H9 (cell line): ENCODE measurements around the gene PCSK9. TPM values are rescaled to one million over a fixed set of nuclear protein-coding genes. Genes with fewer than 3 reads are reported as not detected.

Experiments used
- DNase-seq: peaks from one replicate; pipeline ENCODE4 v3.0.0-alpha.2; 2017
- H2AFZ ChIP-seq: one replicate; pipeline ENCODE4 v1.6.1; 2013; ENCODE audit warnings: mild to moderate bottlenecking, low read length, control low read depth, moderate library complexity
- H2AK5ac ChIP-seq: 2 replicates; pipeline ENCODE4 v1.6.1; 2013; ENCODE audit warnings: low read length, control low read depth, mixed read lengths; ENCODE audit not compliant: insufficient read length
- H2BK120ac ChIP-seq: one replicate; pipeline ENCODE4 v1.6.1; 2013; ENCODE audit warnings: low read depth, mild to moderate bottlenecking, low read length, control low read depth, inconsistent platforms; ENCODE audit not compliant: poor library complexity, severe bottlenecking
- H2BK12ac ChIP-seq: 2 replicates; pipeline ENCODE4 v1.6.1; 2013; ENCODE audit warnings: low read length, control low read depth, mixed read lengths, low read depth; ENCODE audit not compliant: insufficient read length
- H2BK15ac ChIP-seq: 2 replicates; pipeline ENCODE4 v1.6.1; 2013; ENCODE audit warnings: low read depth, low read length, control low read depth
- H2BK20ac ChIP-seq: one replicate; pipeline ENCODE4 v1.6.1; 2013; ENCODE audit warnings: low read depth, mild to moderate bottlenecking, low read length, control low read depth, inconsistent platforms; ENCODE audit not compliant: poor library complexity, severe bottlenecking
- H2BK5ac ChIP-seq: 2 replicates; pipeline ENCODE4 v1.6.1; 2013; ENCODE audit warnings: low read length, control low read depth, mixed read lengths; ENCODE audit not compliant: insufficient read length
- H3K14ac ChIP-seq: 2 replicates; pipeline ENCODE4 v1.6.1; 2013; ENCODE audit warnings: low read length, control low read depth; ENCODE audit not compliant: insufficient read depth
- H3K18ac ChIP-seq: 2 replicates; pipeline ENCODE4 v1.6.1; 2013; ENCODE audit warnings: low read depth, mild to moderate bottlenecking, mixed read lengths, low read length, control low read depth; ENCODE audit not compliant: insufficient read length
- H3K23ac ChIP-seq: 2 replicates; pipeline ENCODE4 v1.6.1; 2013; ENCODE audit warnings: low read length, control low read depth, mixed read lengths, low read depth; ENCODE audit not compliant: insufficient read length
- H3K23me2 ChIP-seq: 2 replicates; pipeline ENCODE4 v1.6.1; 2013; ENCODE audit warnings: low read depth, mild to moderate bottlenecking, mixed read lengths, low read length, control low read depth; ENCODE audit not compliant: insufficient read length, poor library complexity, severe bottlenecking
- H3K27ac ChIP-seq: 2 replicates; pipeline ENCODE4 v1.5.1; 2013; ENCODE audit warnings: low read length, control low read depth, mixed read lengths, low read depth; ENCODE audit not compliant: insufficient read length
- H3K27me3 ChIP-seq: 2 replicates; pipeline ENCODE4 v1.6.1; 2013; ENCODE audit warnings: low read length, control low read depth, inconsistent platforms; ENCODE audit not compliant: insufficient read depth
- H3K4ac ChIP-seq: 2 replicates; pipeline ENCODE4 v1.6.1; 2013; ENCODE audit warnings: low read depth, mild to moderate bottlenecking, control low read depth, inconsistent platforms, low read length, moderate library complexity
- H3K4me1 ChIP-seq: 2 replicates; pipeline ENCODE4 v1.6.1; 2013; ENCODE audit warnings: low read length, control low read depth, inconsistent platforms; ENCODE audit not compliant: insufficient read depth
- H3K4me2 ChIP-seq: 2 replicates; pipeline ENCODE4 v1.6.1; 2013; ENCODE audit warnings: low read length, control low read depth, mixed read lengths; ENCODE audit not compliant: insufficient read length, insufficient read depth
- H3K56ac ChIP-seq: 2 replicates; pipeline ENCODE4 v1.6.1; 2013; ENCODE audit warnings: low read depth, mild to moderate bottlenecking, mixed read lengths, low read length, control low read depth; ENCODE audit not compliant: insufficient read length
- H3K79me1 ChIP-seq: 2 replicates; pipeline ENCODE4 v1.6.1; 2013; ENCODE audit warnings: low read depth, mild to moderate bottlenecking, moderate library complexity, low read length, control low read depth, inconsistent platforms; ENCODE audit not compliant: insufficient read depth, poor library complexity, severe bottlenecking
- H3K79me2 ChIP-seq: 2 replicates; pipeline ENCODE4 v1.6.1; 2013; ENCODE audit warnings: low read length, control low read depth, inconsistent platforms; ENCODE audit not compliant: insufficient read depth
- H3K9ac ChIP-seq: 2 replicates; pipeline ENCODE4 v1.6.1; 2013; ENCODE audit warnings: low read length, control low read depth, mixed read lengths; ENCODE audit not compliant: insufficient read length; ENCODE audit errors: extremely low read depth
- H3K9me3 ChIP-seq: one replicate; pipeline ENCODE4 v1.6.1; 2013; ENCODE audit warnings: low read depth, low read length, inconsistent platforms; ENCODE audit not compliant: control insufficient read depth
- H3T11ph ChIP-seq: one replicate; pipeline ENCODE4 v1.6.1; 2013; ENCODE audit warnings: mild to moderate bottlenecking, low read length, control low read depth, inconsistent platforms
- H4K20me1 ChIP-seq: one replicate; pipeline ENCODE4 v1.6.1; 2013; ENCODE audit not compliant: control insufficient read depth, insufficient read length, insufficient read depth
- H4K5ac ChIP-seq: 2 replicates; pipeline ENCODE4 v1.6.1; 2013; ENCODE audit warnings: low read depth, mild to moderate bottlenecking, mixed read lengths, low read length, control low read depth; ENCODE audit not compliant: insufficient read length
- H4K8ac ChIP-seq: replicated peaks from 2 replicates; pipeline ENCODE4 v1.6.1; 2013; ENCODE audit warnings: low read length, control low read depth, mixed read lengths, low read depth; ENCODE audit not compliant: insufficient read length
- H4K91ac ChIP-seq: 2 replicates; pipeline ENCODE4 v1.6.1; 2013; ENCODE audit warnings: low read depth, mild to moderate bottlenecking, moderate library complexity, mixed read lengths, low read length, control low read depth; ENCODE audit not compliant: insufficient read length
- H3K27ac Mint-ChIP-seq, 3 experiments: 2 replicates in 2 of 3; 3 replicates in 1 of 3; pipeline ENCODE4 v1.8.0; 2020 to 2021; ENCODE audit warnings: mixed read lengths in 3 of 3, mild to moderate bottlenecking in 1 of 3, moderate library complexity in 1 of 3
- H3K27me3 Mint-ChIP-seq: 2 replicates; pipeline ENCODE4 v1.8.0; 2021; ENCODE audit warnings: low read depth, mild to moderate bottlenecking, moderate library complexity, mixed read lengths
- H3K36me3 Mint-ChIP-seq, 3 experiments: 2 replicates in 2 of 3; 3 replicates in 1 of 3; pipeline ENCODE4 v1.8.0; 2020 to 2021; ENCODE audit warnings: low read depth in 3 of 3, mixed read lengths in 3 of 3; ENCODE audit not compliant: insufficient read depth in 1 of 3
- H3K4me1 Mint-ChIP-seq, 2 experiments: 2 replicates each; pipeline ENCODE4 v1.8.0; 2020; ENCODE audit warnings: mixed read lengths in 2 of 2
- H3K4me3 Mint-ChIP-seq, 2 experiments: 2 replicates in 1 of 2; 3 replicates in 1 of 2; pipeline ENCODE4 v1.8.0; 2020 to 2021; ENCODE audit warnings: mild to moderate bottlenecking in 2 of 2, mixed read lengths in 2 of 2, moderate library complexity in 1 of 2
- H3K9me3 Mint-ChIP-seq, 2 experiments: 2 replicates in 1 of 2; 3 replicates in 1 of 2; pipeline ENCODE4 v1.8.0; 2020; ENCODE audit warnings: mild to moderate bottlenecking in 2 of 2, mixed read lengths in 2 of 2, moderate library complexity in 1 of 2
- CTCF ChIP-seq: fragments of 200-600 bp; sonication (generic); conservative IDR thresholded peaks from 3 replicates; pipeline ENCODE4 v1.8.0; 2021; ENCODE audit warnings: antibody characterized with exemption, mild to moderate bottlenecking
- WGBS: extraction: QIAGEN DNeasy Blood & Tissue Kit; methylation state at CpG from one replicate; pipeline ENCODE4 v1.1.7; 2013; ENCODE audit warnings: missing lambda C conversion rate, low lambda C conversion rate, mixed read lengths; ENCODE audit not compliant: insufficient read length; ENCODE audit errors: extremely low coverage; 5-methylcytosine and 5-hydroxymethylcytosine counted together
- total RNA-seq: library from RNA; stranded (reverse); gene quantifications from 2 replicates; pipeline ENCODE4 v1.2.1, GENCODE V29; 2021

PCSK9 gene
- total RNA-seq, 1 experiment from 2014 or later = 75.1 TPM

GRCh38 chr1:55081905-55082296 lies 42.6 kb downstream of the PCSK9 start:
- no peaks in the 10 kb centered on the region for H3K9me3 ChIP-seq
- TF ChIP-seq CTCF = no peak
- no peaks in the 10 kb centered on the region for H3K23me2 ChIP-seq
- H2AFZ ChIP-seq = no peak overlapping the region
- H4K20me1 ChIP-seq = no peaks in the 10 kb centered on the region
- H3K4me2 ChIP-seq = no peak overlapping the region
- Mint-ChIP-seq H3K4me1 (peaks cover 10% of the 10 kb centered on the region in 2 experiments; a peak in 3 of 4 replicates), H3K27me3 (no peaks in the 10 kb centered on the region), H3K9me3 (no peaks in the 10 kb centered on the region), H3K36me3 (peaks cover 15 to 87% (median 48%) of the 10 kb centered on the region in 3 experiments; a peak in 6 of 7 replicates), H3K4me3 (no peak overlapping the region), H3K27ac (0 out of 7 replicates have a peak overlapping the region, but pooled peaks of 1 of the 3 experiments have one; percentile 23)
- H3K4me1 ChIP-seq = no peaks in the 10 kb centered on the region
- no peak overlapping the region for H3K23ac ChIP-seq
- H2BK120ac ChIP-seq = no peak overlapping the region
- no peak overlapping the region for H3K4ac ChIP-seq
- no peak overlapping the region for H3T11ph ChIP-seq
- H4K91ac ChIP-seq = no peak overlapping the region
- H2BK15ac ChIP-seq = no peak overlapping the region
- no peak overlapping the region for H2BK5ac ChIP-seq
- DNase-seq = no peak
- no peak overlapping the region for H2AK5ac ChIP-seq
- no peak overlapping the region for H3K9ac ChIP-seq
- no peak overlapping the region for H4K8ac ChIP-seq
- H3K14ac ChIP-seq = no peak overlapping the region
- no peak overlapping the region for H3K27ac ChIP-seq
- no peaks in the 10 kb centered on the region for H3K27me3 ChIP-seq
- no peak overlapping the region for H4K5ac ChIP-seq
- no peaks in the 10 kb centered on the region for H3K79me1 ChIP-seq
- H3K56ac ChIP-seq = no peak overlapping the region
- no peak overlapping the region for H2BK12ac ChIP-seq
- WGBS = no CpG with 5 or more reads among the region's 2 CpGs
- H3K79me2 ChIP-seq = no peaks in the 10 kb centered on the region
- H3K18ac ChIP-seq = no peak overlapping the region
- no peak overlapping the region for H2BK20ac ChIP-seq
